GM20431 (cell line): ENCODE data around the gene B3GAT1.

ENCODE experiments used
- in situ Hi-C: fragments of 300-500 bp; cut with MseI, MboI; formaldehyde crosslinking; loops from one replicate; pipeline ENCODE4 v1.15.0; 2020; ENCODE audit warnings: low sequenced_read_pairs; ENCODE audit not compliant: unreplicated experiment

The B3GAT1 gene

DNA sequence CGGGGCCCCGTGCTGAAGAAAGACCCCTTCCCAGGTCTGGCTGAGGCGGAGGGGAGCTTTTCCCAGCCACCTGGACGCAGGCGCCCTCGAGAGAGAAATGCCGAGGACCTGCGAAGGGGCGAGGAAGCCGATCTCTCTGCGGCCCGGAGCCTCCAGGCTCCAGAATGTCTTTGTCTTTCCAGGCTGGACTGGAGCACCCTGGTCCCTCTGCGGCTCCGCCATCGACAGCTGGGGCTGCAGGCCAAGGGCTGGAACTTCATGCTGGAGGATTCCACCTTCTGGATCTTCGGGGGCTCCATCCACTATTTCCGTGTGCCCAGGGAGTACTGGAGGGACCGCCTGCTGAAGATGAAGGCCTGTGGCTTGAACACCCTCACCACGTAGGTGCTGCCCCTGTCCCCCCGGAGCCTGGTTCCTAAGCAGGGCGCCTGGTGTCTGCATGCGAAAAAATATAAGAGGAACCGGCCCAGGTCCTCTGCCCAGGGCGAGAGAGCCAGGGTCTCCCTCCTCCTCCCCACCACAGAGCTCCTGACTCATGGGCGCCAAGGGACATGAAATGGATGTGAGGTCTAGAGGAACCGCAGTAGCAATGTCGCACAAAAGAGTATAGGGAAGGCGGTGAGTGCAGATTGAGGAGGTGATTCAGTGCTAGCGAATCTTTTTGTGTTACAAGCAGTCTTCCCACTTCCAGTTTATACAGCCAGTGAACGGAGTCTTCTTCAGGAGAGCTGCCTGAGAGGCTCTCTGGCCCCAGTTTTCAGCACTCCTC lies 69.3 kb downstream of the B3GAT1 start:
- in situ Hi-C loops: no loop called here

DNA sequence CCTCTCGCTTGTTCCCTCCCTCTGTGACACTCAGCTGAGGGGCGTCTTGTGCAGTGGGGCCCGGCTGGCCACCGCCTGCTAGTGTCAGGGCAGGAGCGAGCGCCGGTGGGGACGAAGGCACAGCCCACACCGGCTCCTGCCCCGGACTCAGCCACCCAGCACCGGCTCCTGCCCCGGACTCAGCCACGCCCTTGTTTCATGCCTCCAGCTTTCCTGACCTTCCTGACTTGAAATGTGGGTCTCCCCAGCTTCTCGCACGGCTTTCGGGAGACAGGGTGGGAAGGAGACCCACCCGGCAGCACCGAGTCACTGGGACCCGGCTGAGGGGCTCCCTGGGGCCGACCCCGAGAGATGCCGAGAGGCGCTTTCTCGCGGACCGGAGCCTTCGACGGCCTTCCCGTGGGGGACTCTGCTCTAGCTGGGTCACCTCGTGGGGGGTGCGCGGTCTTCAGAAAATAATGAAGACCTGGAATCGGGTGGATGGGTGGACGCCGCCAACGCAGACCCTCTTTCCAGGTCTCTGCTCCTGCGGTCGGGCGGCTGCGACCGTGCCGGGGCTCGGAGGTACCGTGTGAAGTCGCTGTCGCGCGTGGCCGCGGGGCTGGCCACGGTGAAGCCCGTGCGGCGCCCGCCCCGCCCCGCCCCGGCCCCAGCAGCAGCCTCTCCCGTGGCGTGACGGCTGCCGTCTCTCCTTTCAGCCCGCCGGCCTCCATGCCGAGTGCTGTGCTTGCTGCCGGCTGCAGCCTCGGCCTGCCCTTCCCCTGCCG lies 70.1 kb downstream of the B3GAT1 start:
- in situ Hi-C loops: no loop called here

DNA sequence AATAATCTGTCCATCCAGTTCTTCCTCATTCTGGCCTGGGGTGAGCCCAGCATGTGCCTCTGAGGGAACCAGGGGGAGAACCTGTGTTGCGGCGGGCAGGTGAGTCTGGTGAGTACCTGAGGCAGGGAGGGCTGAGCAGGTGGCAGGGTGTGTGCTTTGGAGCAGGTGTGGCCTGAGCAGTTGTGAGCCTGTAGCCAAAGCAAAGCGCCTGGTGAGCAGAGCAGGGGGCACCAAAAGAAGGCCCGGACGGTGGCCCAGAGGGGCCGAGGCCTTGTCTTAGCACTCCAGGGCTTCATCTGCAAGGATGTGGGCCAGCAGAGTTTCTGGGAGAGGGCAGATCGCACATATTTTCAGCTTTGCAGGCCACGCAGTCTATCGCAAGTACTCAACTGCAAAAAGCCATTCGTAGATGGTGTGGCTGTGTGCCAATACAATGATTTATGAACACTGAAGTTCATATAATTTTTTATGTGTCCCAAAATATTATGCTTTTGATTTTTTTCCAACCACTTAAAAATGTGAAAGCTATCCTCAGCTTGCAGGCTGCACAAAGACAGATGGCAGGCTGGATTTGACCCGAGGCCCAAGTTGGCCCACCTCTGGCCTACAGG lies 71.6 kb downstream of the B3GAT1 start:
- in situ Hi-C loops: no loop called here

DNA sequence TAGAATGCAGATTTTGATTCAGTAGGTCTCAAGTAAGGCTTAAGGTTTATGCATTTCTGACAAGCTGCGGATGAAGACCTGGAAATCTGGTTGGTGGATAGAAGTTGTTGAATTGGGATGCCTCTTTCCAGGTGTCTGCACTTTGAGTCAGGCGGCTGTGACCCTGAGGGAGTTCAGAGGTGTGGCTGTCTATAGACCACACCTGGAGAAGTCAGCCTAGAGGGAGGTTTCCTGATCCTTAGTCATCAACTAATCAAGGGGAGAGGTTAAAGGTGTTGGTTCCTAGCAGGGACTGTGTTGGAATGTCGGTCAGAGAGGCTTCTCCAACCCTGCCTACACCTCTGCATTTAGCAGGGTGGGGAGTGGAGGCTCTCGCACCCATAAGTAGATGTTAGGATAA lies 72.3 kb downstream of the B3GAT1 start:
- in situ Hi-C loops: no loop called here

DNA sequence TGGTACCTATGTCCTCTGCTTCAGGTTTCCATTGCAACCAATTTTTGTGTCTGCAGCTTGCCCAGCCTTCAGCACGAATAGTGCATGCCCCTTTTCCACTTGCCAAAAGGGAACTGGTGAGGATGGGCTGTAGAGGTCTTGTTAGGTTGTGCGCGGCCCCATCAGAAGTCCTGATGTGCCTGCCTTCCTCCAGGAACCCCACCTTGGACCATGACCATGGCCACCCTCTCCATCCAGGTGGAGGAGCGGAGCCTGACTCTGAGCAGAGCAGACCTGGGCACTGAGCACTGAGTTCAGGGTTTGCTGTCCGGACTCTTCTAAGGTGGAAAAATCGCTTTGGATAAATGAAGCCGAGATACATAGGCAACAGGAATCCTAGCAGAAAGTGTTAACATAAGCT lies 73.4 kb downstream of the B3GAT1 start:
- in situ Hi-C loops: no loop called here

DNA sequence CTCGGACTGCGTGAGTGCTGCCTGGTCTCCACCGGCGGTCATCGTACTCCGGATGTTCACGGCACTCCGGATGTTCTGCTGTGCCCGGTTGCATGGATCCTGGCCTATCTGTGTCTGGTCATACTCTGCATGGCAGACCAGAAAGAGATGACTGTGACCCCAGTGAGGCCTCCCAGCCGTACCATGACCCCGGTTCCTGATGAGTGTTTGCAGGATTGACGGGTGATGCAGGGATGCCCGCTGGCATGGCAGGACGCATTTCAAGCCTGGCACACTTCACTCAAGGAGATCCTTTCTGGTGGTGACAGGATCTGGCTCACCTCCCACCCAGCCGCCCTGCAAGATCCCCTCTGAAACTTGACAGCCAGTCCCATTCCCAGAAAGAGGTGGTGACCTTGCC lies 74.0 kb downstream of the B3GAT1 start:
- in situ Hi-C loops: no loop called here

DNA sequence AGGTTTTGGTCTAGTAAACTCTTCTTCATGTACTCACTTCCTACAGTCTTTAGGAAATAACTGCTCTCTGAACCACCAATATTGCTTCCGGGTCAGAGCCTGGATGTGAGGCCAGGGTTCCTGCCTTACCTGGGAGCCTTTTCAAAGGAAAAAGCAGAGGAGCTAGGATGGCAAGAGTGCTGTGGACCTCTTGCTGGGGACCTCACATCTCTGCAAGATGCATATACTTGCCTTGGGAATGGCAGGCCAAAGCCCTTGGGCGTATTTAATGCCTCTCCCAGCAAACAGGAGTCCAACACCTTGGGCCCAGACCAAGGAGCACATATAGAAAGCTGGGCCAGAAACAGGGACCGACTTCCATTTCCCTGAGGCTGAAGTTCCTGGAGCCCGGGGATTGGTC lies 75.0 kb downstream of the B3GAT1 start:
- in situ Hi-C loops: no loop called here

DNA sequence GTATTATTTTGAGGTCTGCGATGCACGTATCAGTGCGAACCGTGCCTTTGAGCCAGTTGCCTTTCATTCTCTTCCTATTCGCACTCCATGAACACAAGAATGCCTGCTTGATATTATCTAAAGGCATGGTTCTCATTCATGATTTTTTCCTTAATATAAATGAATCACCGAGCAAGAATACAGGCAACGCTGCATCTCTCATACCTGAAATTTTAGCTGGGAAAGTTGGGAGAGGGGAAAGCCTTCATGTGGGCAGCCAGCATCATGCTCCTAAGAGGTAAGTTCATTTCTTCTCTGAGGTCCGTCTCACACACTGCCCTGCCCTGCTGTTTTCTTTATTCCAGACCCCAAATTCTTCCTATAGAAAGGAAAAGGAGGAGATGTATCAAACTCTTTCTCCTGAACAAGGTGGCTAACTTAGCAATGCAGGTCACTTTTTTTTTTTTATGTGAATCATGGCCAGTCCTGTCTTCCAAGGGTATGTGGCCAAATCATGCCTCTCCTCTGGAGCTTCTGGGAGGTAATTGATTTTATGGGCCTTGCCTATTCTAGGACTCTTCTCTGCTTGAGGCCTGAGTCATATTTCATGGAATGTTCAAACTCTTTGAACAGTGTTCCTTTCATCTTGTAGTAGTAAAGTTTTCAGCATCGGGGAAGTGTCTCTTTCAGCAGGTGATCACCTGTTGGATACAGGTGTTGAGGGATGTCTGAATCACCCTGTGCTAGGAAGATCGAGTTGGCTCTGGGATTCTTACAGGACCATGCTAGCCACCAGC lies 77.1 kb downstream of the B3GAT1 start:
- in situ Hi-C loops: no loop called here

DNA sequence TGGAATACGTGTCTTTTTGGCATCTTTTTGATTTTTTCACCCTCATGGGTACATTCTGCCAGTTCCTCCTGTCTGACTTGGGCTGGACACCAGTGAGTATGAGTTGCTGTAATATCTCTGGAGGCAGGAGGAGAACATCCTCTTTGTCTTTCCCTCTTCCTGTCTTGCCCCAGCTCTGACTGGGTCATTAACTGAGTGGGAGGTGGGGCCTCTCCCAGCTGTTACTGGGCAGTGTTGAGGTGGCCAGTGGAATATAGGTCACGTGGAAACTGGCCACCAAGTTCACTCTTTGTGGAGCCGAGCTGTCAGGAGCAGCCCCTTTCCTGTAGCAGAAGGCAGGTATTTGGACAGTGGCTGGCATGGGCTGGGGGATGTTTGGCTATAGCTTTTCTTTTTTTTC lies 78.1 kb downstream of the B3GAT1 start:
- in situ Hi-C loops: no loop called here

DNA sequence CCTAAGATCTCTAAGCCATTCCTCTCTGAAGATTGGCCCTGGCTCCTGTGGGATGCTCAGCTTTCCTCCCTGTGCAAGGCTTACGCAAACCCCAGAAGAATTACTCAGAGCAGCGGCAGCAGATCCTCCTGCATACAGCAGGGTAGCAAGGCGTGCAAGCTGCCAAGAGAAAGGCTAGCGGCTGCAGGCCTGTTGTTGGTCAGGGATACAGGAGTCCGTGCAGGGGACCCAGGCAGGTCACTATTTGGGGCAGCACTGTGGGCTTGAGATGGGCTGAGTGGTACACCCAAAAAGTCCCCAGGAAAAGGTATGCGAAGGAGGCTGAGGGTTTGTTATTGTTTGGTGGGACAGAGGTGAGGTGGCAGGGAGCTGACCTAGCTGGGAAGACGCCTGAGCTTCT lies 78.7 kb downstream of the B3GAT1 start:
- in situ Hi-C loops: no loop called here

DNA sequence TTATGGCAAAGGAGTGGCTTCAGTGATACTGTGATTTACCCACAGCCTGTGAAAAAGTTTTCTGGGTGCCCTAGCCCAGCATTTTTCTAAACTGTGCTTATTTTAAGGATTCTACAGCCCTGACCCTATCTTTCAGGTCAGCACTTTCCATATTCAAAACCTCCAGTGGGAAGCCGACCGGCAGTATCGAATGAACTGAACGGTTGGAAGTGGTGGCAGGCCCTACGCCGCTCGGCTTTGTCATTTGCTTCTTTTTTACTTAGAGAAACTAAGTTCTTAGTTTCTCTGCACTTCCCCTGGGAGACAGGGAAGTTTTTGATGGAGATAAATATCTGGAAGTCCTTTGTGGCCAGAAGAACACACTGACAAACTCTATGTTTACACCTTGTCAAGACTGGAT lies 79.3 kb downstream of the B3GAT1 start:
- in situ Hi-C loops: no loop called here

DNA sequence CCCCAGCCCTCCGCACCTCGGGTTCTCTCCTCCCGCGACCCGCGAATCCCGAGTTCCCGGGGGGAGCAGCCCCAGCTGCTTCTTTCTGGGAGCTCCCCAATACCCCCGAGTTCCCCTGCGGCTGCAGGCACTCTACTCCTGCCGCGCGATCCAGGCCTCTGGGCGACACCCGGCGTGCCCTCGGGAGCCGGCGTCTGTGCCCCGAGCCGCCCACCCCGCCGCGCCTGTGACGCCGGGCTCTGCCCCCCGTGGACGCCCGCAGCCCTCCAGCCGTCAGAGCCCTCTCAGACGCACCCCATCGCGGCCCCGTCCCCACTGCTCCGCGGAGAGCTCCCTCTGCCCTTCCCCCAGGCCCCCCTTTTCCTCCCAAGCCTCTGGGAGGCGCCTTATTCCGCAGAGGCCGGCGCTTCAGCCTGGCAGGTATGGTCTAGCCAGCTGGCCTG lies 79.8 kb downstream of the B3GAT1 start:
- in situ Hi-C loops: no loop called here

DNA sequence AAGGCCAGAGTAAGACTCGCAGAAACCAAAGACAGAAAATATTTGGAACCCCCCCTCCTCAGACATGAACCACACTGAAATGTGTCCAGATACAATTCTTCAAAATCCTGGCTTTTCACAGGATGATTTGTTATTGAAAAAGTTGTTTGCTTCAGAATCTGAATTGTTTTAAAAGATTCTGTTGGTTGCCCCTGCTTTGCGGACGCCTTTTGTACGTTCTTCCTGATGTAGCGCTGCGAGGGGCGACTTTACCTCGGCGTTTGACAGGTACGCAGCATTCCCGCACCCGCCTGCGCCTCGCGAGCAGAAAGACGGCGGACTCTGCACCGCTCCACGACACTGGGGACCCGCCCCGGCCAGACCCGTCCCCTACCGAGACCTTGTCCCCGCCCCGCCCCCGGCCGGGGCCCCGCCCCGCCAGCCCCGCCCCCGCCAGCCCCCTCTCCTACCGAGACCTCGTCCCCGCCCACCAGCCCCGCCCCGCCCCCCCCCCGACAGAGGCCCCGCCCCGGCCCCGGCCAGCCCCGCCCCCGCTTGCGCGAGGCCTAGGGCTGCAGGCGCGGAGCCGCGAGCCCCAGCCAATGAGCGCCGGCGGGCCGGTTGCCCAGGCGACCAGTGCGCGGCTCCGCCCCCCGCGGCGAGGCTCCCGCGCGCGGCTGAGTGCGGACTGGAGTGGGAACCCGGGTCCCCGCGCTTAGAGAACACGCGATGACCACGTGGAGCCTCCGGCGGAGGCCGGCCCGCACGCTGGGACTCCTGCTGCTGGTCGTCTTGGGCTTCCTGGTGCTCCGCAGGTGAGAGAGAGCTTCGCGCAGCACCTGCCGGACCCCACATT lies 80.5 kb downstream of the B3GAT1 start, which contains the start of gene GLB1L2:
Gene GLB1L2, plus strand, starts transcription at position 635 of the 835 bp plus-strand sequence. Its CDS starts 74 bp downstream, at position 709.
- in situ Hi-C loops: no loop called here

DNA sequence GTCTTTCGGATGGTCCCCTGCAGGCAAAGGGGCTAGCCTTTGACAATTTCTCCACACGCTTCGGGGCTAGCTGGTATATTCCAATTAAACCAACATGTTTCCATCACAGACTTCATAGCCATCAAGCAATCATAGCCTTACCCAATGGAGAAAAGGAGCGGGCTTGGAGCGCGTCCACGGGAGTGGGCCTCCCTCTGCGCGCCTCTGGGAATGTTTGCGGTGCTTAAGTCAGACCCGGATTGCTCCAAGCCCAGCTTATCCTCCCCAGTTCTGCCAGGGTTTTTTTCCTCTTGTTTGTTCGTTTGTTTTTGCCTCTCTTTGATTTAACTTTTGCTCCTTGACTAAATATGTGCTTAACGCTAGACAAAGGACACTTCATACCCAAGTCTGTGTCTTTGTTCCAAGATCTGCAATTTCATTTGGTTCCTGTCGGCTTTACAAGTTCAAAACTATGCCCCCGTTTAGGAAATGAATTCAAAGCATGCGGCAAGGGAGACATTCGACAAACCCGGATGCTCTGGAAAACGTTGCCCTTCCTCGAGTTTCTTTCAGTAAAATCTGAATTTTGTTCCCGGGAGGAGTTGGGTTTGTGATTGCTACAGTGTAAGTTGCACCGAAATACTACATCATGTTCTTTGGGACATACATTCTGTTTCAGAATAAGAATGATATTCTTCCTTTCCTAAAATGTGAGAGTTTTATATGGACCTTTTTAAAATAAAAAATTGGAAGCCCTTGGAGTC lies 81.3 kb downstream of the B3GAT1 start:
- in situ Hi-C loops: no loop called here
